NCI-H524 (cell line): ENCODE data around the gene CELF2.

ENCODE experiments used
- DNase-seq, 2 experiments: peaks; one replicate each; lab custom pipeline; 2025; lab: John Stamatoyannopoulos, UW

The CELF2 gene

GRCh38 chr10:11154849-11155498 is 137.3 kb downstream of the CELF2 start:
- DNase-seq: no peak

GRCh38 chr10:11156480-11156879 is 138.8 kb downstream of the CELF2 start:
- DNase-seq: no peak

DNA sequence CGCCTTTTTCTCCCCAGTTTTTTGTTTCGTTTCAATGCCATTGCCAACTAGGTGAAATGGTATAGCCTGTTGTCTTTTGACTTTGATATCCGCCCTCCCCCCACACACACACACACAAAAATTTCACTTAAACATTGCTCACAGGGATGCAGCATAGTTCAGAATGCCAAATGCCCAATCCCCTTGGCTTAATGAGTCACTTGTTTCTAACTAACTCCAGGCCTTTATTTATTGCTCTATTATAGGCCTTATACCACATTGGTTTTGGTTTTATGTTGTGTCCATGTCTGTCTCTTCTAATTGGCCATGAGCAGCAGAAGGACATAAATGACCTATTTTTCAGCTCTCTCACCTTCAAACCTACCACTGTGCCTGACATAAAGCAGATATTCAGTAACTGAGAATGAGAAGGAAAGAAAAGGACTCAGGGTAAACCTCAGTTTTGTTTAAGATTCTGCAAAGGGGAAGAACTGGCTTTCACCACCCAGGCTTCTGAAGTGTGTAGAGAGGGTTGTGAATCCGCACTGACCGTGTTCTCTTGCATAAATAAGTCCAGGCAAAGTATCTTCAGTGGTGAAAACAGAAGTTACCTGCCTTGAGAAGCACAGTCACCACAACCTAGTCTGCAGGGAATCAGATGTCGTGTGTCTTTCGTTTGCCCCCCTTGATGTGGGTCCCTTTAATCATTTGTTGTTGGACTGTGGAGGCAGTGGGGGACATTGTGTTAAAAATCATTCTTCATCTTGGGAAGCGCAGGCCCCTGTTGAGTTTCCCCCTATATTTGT is 139.8 kb downstream of the CELF2 start:
- no peak for DNase-seq

DNA sequence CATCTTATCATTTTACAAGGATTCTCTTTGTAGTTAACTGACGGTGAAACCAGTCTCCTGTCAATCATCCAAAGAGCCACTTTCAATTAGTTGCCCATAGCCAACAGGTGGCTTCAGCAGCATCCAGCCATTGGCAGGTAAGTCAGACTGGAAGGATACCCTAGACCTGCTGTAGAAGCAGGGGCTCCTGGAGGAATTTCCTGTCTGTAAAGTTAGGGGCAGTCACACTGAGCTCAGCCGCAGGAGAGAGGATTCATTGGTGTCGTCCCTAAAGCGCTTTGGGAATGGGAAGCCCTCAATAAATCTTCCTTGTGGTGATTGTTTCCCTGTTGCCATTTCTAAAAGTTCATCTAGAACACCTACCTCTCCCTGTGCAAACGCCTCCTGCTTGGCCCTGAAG is 140.4 kb downstream of the CELF2 start:
- no peak for DNase-seq

- DNase-seq: no peak
These were observed 142.0 kb downstream of the CELF2 start for GRCh38 chr10:11159543-11160215.

DNA sequence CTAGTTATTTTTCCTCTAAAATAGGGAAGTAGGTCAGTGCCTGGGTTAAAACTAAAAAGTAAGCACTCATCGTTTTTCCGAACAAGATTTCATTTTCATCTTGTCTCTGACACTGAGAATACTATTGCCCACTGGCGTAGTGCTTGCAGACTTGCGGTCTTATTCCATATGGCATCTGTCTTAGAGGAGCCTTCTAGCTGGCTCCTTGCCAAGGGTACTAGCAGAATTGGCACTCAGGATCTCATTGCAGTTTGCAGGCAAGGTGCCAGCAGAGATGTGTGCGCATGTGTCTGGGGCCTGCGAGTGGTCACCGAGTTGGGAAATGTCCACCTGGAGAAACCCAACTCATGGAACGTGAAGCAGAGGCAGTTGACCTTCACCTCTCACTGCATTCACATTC is 143.4 kb downstream of the CELF2 start:
- peak in 1 of 2 experiments; percentile 2 for DNase-seq

DNA sequence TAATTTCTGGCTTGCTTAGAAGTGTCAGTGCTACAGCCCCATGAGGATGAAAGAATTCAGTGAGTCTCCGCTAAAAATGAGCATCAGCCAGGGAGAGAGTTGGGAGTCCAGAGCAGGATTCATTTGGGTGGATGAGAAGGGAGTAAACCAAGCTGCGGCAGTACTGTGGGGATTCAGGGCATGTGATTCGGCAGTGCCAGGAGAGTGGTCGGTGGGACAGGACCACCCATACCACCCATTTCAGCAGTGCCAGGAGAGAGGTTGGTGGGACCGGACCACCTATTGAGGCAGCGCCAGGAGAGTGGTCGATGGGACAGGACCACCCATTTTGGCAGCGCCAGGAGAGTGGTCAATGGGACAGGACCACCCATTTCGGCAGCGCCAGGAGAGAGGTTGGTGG is 144.2 kb downstream of the CELF2 start:
- DNase-seq: no peak

DNA sequence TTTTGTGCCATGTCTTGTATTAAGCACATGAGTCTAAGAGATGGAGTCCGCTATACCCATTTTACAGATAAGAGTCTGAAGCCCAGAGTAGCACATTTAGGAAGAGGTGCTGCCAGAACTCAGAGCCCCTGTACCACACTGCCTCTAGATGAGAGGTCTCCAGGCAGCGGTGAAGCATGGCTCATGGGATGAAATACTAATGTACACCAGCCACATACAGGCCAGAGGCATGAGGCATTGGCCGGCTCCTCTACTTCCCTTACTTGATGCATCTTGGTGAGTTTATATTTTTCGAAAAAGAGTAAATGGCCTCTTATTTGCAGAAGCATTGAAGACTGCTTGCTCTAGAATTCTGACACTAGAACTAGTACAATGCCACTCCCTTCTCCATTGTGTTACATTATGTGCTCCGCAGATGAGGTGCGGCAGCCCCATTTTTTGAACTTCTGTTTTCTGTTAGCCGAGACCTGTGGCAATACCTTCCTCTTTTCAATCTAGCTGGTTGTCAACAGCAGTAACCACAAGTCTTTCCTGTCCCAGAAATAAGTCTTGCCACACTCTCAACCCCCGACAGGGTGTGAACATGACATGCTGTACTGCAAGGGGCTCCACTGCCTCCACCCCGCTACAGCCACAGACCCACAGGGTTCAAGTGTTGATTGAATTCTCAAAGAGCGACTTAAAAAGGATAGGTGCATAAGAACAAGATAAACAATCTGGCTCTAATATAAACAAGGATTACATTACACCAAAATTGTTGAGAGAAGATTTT is 145.3 kb downstream of the CELF2 start:
- no peak for DNase-seq

- DNase-seq: no peak
These were observed 146.3 kb downstream of the CELF2 start for GRCh38 chr10:11163780-11164550.

GRCh38 chr10:11164551-11164802 is 146.8 kb downstream of the CELF2 start:
- no peak for DNase-seq

GRCh38 chr10:11164803-11165590 is 147.3 kb downstream of the CELF2 start:
- no peak for DNase-seq

GRCh38 chr10:11165591-11166543 is 148.2 kb downstream of the CELF2 start:
- DNase-seq: no peak

GRCh38 chr10:11166550-11166949 is 148.9 kb downstream of the CELF2 start:
- DNase-seq: no peak

DNA sequence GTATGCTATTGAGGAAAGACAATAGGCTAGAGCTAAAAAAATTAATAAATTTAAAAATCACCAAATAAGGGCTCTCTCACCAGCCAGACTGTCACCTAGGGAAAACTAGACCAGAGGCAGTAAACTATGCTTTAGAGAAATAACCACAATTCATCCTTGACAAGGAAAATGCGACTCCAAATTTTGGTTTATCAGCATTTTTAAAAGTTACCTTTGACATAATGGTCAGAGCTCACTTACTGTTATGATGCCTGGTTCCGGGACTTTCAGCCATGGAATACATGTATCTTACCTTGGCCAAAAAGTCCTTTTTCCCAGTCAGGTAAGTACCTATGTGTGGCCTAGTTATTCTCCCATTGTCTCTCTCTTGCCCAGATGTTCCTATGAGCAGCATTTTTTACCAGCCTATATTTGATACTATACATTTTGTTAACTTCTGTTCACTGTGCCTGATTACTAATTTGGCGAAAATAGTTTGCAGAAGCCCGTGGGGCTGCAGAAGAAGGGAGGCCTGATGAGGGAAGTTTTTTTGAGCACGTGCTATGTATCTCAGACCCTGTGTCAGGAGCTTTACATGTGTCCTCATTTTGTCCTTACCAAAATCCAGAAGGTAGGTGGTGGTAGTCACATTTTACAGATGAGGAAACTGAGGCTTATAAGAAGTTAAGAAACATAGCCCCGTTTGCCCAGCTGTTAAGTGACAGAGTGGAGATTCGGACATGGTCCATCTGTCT is 149.7 kb downstream of the CELF2 start:
- no peak for DNase-seq

DNA sequence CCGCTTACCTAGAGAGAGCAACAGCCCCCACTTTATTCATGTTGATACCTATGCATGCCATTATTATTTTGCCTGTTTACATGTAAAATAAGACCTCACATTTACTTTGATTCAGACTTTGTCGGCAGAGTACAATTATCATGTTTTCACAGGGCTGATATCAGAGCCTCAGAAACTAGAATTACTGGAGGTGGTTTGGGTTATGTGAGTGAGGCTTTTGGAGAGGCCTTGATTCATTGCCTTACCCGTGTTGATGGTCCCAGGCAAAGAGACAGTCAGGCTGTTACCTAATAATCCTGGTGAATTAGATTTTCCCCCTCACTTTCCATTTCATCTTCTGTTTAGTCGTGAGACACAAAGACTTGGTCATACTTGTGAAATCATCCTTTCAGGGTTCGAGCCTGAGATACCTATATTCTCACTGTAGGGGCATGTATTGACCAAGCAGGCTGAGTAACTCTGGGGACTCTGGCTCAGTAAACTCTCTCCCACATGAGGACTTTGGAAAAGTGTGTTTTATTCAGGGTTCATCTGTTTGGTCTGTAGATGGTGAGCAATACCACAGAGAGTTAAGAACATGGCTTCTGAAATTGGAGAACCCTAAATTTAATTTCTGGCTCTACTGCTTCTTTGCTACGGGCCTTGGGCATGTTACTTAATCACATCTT is 150.9 kb downstream of the CELF2 start:
- no peak for DNase-seq

DNA sequence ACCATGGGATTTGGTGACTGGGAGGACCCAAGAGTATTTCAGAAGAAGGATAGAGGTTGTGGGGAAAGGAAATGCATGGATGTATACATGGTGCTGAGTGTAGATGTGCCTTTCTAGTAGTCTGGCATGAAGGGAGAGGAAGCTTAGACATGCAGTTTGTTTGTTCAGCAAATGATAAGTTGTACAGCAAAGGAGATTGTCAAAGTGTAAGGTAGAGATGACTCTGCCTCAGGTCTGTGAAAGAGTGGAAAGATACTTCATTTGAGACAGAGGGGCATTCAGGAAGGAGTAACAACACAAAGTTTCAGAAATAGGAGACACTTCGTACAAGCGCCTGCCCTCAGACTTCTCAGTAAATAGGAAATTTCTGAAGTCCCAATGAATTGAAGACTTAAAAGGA is 152.3 kb downstream of the CELF2 start:
- DNase-seq: no peak

- DNase-seq: no peak
These were observed 152.9 kb downstream of the CELF2 start for GRCh38 chr10:11170574-11170973.

DNA sequence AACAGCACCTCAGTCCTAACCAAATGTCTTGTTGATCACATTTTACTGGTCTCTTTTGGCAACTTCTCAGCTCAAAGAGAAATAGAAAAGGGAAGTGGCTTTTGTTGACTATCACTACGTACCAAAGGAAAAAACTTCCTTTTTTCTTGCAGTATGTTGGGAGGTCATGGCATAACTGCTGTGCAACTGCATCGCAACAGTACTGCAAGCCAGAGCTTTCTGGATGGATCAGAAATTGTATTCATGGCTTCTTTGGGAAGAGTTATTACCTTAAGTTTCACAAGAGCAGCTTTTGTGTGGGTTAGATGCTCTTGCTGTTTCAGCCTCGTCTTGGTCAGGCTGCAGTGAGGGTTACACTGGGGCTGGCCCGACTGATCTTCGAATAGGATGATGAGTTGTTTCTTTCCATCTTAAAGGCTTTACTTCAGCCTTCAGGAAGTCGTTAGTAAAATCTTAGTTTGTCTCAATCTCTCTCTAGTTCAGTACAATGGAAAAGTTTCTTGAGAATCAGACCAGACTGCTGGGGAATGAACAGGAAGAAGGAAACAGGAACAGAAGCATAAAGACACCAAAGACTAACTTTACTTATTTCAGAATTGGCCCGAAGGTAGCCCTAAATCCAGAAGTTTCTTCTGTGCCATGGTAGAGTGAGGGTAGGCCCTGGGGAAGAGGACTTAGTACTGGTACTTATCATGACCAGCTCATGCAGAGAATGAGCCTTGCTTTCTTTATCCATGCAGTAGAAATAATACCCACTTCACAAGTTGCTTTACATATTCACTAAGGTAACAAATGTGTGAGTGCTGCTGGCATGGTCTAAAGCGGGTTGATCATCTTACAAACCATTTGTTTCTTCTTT is 153.6 kb downstream of the CELF2 start:
- no peak for DNase-seq
